Activated CD4-positive, CD25-positive, alpha-beta regulatory T cell (primary cell): ENCODE results near the gene SIRT2.
"Not testable (repeated sequence)": the region's sequence is repeated elsewhere in the genome, so short reads cannot be mapped to it uniquely, and the experiment has no call there.

Experiments used
- DNase-seq, 4 experiments: peaks; one replicate each; lab custom pipeline; 2025; lab: John Stamatoyannopoulos, UW

SIRT2 gene

GRCh38 chr19:38898788-38899446 lies 501 bp downstream of the SIRT2 start:
- DNase-seq = no peak

- no peak for DNase-seq
Observed at GRCh38 chr19:38894968-38895367, 4.5 kb downstream of the SIRT2 start.

GRCh38 chr19:38893341-38893771 lies 6.1 kb downstream of the SIRT2 start:
- no peak for DNase-seq

- DNase-seq = no peak
Observed at GRCh38 chr19:38892841-38893240, 6.6 kb downstream of the SIRT2 start.

- DNase-seq = no peak
Observed at GRCh38 chr19:38891771-38892170, 7.6 kb downstream of the SIRT2 start.

- DNase-seq = no peak
Observed at GRCh38 chr19:38890686-38891085, 8.7 kb downstream of the SIRT2 start.

- DNase-seq = no peak
Observed at GRCh38 chr19:38889803-38890202, 9.6 kb downstream of the SIRT2 start.

- no peak for DNase-seq
Observed at GRCh38 chr19:38888876-38889275, 10.5 kb downstream of the SIRT2 start.

- DNase-seq = not testable (repeated sequence)
Observed at GRCh38 chr19:38884691-38885090, 14.7 kb downstream of the SIRT2 start.

- no peak for DNase-seq
Observed at GRCh38 chr19:38883286-38883685, 16.1 kb downstream of the SIRT2 start.

GRCh38 chr19:38880882-38881609 lies 18.4 kb downstream of the SIRT2 start:
- DNase-seq = no peak

GRCh38 chr19:38880076-38880881 lies 19.1 kb downstream of the SIRT2 start:
- no peak for DNase-seq

- DNase-seq = no peak
Observed at GRCh38 chr19:38879400-38879751, 20.0 kb downstream of the SIRT2 start.

GRCh38 chr19:38878575-38879399 lies 20.6 kb downstream of the SIRT2 start:
- no peak for DNase-seq

GRCh38 chr19:38877781-38878574 lies 21.4 kb downstream of the SIRT2 start, which contains the start of gene RINL:
Gene RINL (minus strand): TSS chr19:38878275. CDS start chr19:38876742, 1,533 bp downstream.
- DNase-seq = peak; percentile 32 to 65 (median 48)

- DNase-seq = no peak
Observed at GRCh38 chr19:38875656-38876395, 23.6 kb downstream of the SIRT2 start.

GRCh38 chr19:38873400-38873799 lies 26.0 kb downstream of the SIRT2 start:
- DNase-seq = not testable (repeated sequence)

- DNase-seq = no peak
Observed at GRCh38 chr19:38870612-38871011, 28.8 kb downstream of the SIRT2 start.

GRCh38 chr19:38869836-38870607 lies 29.4 kb downstream of the SIRT2 start:
- DNase-seq = peak; percentile 83 to 96 (median 89)
